C4-2B (cell line): Measurements from ENCODE around the gene PGK2.

Experiments
- H3K27ac ChIP-seq: fragments of 450-650 bp; 2 replicates; pipeline ENCODE4 v1.5.1; 2017
- ZFX ChIP-seq: fragments of 450-650 bp; IDR thresholded peaks from 2 replicates; pipeline ENCODE4 v1.6.1; 2017
- TF ChIP-seq, protein P1 (sequence below): fragments of 450-650 bp; conservative IDR thresholded peaks from 2 replicates; pipeline ENCODE4 v1.5.1; 2017; ENCODE audit warnings: mild to moderate bottlenecking

PGK2 gene

DNA sequence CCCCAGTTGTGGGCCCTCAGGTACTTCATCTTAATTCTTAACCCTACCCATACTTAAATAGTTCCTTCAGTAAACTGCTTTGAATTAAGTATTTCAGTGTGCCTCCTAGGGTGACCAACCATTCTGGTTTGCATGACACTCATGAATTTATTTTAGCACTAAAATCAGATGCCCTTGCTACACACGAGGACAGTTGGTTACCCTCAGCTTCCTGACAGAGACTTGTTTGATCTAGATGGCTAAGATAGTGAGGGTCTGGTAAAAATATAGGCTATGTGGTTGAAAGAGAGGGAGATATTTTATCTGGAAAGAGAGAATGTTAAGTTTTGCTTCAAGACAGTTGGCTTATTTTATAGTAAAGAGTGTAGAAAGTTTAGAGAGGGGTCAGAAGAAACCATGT lies 10.6 kb downstream of the PGK2 start:
- no peak for TF ChIP-seq ZFX
- TF ChIP-seq, protein P1, sequence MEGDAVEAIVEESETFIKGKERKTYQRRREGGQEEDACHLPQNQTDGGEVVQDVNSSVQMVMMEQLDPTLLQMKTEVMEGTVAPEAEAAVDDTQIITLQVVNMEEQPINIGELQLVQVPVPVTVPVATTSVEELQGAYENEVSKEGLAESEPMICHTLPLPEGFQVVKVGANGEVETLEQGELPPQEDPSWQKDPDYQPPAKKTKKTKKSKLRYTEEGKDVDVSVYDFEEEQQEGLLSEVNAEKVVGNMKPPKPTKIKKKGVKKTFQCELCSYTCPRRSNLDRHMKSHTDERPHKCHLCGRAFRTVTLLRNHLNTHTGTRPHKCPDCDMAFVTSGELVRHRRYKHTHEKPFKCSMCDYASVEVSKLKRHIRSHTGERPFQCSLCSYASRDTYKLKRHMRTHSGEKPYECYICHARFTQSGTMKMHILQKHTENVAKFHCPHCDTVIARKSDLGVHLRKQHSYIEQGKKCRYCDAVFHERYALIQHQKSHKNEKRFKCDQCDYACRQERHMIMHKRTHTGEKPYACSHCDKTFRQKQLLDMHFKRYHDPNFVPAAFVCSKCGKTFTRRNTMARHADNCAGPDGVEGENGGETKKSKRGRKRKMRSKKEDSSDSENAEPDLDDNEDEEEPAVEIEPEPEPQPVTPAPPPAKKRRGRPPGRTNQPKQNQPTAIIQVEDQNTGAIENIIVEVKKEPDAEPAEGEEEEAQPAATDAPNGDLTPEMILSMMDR: no peak
- H3K27ac ChIP-seq: no peak overlapping the region

DNA sequence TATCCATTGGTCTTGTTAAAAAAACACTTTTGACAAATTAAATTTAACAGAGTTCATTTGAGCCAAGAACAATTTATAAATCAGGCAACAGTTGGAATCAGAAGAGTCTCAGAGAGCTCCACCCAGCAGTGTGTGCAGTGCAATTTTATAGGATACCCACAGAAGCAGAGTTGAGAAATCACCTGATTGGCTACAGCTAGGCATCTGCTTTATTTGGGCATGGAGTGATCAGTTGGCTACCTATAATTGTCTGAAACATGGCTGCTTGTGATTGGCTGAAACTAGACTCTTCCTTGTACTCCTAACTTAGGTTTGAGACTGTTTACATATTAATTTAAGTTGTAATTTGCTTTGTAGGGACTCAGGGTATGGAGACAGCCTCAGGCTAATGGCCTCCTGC lies 12.0 kb downstream of the PGK2 start:
- TF ChIP-seq, protein P1: no peak
- no peak for TF ChIP-seq ZFX
- no peak overlapping the region for H3K27ac ChIP-seq

DNA sequence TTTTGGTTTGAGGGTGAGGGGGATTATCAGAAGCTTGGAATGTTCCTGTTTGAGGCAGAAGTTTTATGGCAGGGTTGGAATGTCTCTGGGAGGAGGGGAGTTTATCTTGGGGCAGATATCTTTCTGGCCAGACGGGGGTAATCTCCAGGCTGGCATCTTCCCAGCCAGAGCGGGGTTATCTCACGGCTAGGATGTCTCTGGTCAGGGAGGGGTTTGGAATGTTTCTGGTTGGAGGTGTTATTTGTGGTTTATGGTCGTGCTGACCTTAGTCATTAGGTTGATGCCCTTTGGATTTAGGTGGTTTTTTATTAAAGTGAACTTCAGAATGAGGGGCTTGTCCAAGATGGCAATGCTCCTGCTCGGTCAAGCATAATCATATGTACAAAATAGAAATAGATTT lies 14.8 kb downstream of the PGK2 start:
- TF ChIP-seq, protein P1: no peak
- TF ChIP-seq ZFX: no peak

DNA sequence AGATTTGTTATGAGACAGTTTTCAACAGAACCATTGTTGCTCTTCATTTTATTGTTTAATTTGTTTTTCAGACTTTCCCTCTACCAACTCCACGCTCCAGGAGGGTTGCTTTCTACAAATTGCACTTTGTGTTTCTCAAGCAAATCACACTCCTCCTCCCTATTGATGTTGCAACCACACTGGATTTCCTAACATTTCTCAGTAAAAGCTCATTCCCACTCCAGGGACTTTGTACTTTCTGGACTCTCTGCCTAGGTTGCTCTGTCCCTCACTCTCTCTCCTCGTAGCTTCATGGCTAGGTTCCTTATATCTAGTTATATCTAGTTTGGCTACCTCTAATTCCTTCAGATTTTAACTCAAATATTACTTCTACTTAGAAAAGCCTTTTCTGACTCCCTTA lies 20.3 kb downstream of the PGK2 start:
- TF ChIP-seq, protein P1: no peak
- no peak for TF ChIP-seq ZFX

More for the DNA sequence above, 14.8 kb downstream of the PGK2 start:
- no peak overlapping the region for H3K27ac ChIP-seq

DNA sequence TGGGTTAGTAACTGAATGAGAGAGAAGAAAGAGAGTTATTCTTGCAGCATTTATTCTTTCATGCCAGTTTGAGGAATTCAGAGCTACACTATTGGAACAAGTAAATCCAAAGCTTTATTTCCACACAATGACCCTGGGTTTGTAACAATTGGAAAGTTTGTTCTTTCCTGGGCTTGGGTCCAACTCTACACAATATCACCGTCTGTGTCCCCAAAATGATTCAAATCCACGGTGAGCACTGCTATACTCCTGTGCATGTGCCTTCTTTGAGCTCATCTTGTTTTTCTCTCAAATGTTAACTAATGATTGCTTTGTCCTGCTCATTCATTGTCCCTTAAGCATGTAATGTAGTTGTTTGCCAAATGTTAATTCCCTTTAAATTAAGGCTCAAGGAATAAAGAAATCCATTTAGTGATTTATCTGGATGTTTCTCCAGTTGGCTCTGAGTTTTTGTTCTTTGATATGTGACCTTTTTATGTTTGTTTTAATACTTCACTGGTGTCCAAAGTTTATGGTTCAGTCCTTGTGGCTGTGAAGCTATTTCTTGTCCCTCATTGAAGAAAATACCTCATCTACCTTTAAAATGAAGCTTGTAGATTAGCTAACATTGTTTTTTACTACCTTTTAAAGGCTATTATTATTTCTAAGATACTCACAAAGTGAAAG lies 22.4 kb downstream of the PGK2 start:
- H3K27ac ChIP-seq: no peak overlapping the region
- no peak for TF ChIP-seq ZFX
- TF ChIP-seq, protein P1: no peak

More for the DNA sequence above, 20.3 kb downstream of the PGK2 start:
- no peak overlapping the region for H3K27ac ChIP-seq

DNA sequence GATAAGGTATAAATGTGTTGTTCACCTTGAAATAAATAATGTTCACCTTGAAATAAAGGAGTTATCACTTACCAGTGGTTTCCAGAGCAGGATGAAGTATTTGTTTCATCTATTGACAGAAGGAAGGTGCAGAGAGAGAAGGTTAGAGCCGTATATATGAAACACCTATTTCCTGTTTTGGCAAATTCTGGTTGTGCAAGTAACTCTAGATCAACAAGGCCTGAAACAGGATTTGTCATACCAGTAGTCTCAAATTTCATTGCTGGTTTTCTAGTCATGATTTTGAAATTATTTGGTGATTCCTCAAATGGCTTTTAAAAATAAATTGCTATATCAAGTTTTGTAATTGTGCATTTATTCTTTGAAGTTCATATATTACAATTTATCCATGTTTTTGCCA lies 42.8 kb downstream of the PGK2 start, which contains the start of gene CRISP3:
Gene CRISP3, minus strand, starts transcription at position 130 of the 400 bp plus-strand sequence. Its CDS starts 21 bp downstream, at position 109.
- H3K27ac ChIP-seq: no peak within 1 kb of the TSS
- TF ChIP-seq, protein P1: no peak
- no peak for TF ChIP-seq ZFX

DNA sequence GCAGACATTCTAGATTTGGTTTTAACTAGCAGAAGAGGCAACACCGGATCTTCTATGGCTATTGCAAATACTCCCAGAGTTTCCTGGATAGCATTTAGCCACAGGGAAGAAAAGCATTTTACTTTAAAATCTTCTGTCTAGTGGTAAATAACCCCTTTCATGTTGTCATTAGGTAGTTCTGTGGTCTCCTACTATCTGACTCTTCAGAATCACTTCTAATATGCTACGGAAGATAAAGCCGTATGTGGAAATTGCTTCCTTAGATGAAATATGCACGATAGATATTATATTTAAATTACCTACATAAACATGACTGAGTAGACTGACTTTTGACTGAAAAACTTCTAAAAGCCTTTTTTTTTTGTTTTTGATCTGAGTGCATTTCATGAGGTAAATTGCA lies 43.7 kb downstream of the PGK2 start:
- no peak overlapping the region for H3K27ac ChIP-seq
- no peak for TF ChIP-seq ZFX
- TF ChIP-seq, protein P1: no peak
